GM19397 (cell line): ENCODE data around the gene SMURF2.
"Not testable (repeated sequence)": the region's sequence is repeated elsewhere in the genome, so short reads cannot be mapped to it uniquely, and the experiment has no call there.

Source experiments
- ATAC-seq: cut with Tn5 transposase; IDR thresholded peaks from one replicate; pipeline ENCODE4 v1.9.1; 2021; ENCODE audit warnings: mild to moderate bottlenecking, moderate library complexity; ENCODE audit not compliant: unreplicated experiment

SMURF2 gene

GRCh38 chr17:64667807-64668721 is 6.0 kb upstream of the SMURF2 start:
- not testable (repeated sequence) for ATAC-seq

- not testable (repeated sequence) for ATAC-seq
Measured at GRCh38 chr17:64664299-64664981, 2.3 kb upstream of the SMURF2 start.

- ATAC-seq, result not testable (repeated sequence)
Measured at GRCh38 chr17:64663836-64664235, 1.7 kb upstream of the SMURF2 start.

- no peak for ATAC-seq
Measured at GRCh38 chr17:64662774-64663367, 764 bp upstream of the SMURF2 start.

GRCh38 chr17:64661726-64661975 is 456 bp downstream of the SMURF2 start:
- peak; percentile 46 for ATAC-seq

GRCh38 chr17:64660978-64661725 is 955 bp downstream of the SMURF2 start:
- ATAC-seq, result not testable (repeated sequence)

- not testable (repeated sequence) for ATAC-seq
Measured at GRCh38 chr17:64660195-64660977, 1.7 kb downstream of the SMURF2 start.

GRCh38 chr17:64658931-64659330 is 3.2 kb downstream of the SMURF2 start:
- ATAC-seq, result no peak

- no peak for ATAC-seq
Measured at GRCh38 chr17:64657610-64658125, 4.4 kb downstream of the SMURF2 start.

GRCh38 chr17:64655704-64656103 is 6.4 kb downstream of the SMURF2 start:
- ATAC-seq, result no peak

GRCh38 chr17:64653985-64654355 is 8.1 kb downstream of the SMURF2 start:
- ATAC-seq, result no peak

GRCh38 chr17:64653325-64653984 is 8.7 kb downstream of the SMURF2 start:
- no peak for ATAC-seq

GRCh38 chr17:64651889-64652288 is 10.2 kb downstream of the SMURF2 start:
- no peak for ATAC-seq

GRCh38 chr17:64648234-64648633 is 13.9 kb downstream of the SMURF2 start:
- no peak for ATAC-seq

GRCh38 chr17:64647817-64648216 is 14.3 kb downstream of the SMURF2 start:
- no peak for ATAC-seq

GRCh38 chr17:64639516-64639915 is 22.6 kb downstream of the SMURF2 start:
- no peak for ATAC-seq

GRCh38 chr17:64638552-64639203 is 23.4 kb downstream of the SMURF2 start:
- ATAC-seq, result no peak

GRCh38 chr17:64635647-64636305 is 26.3 kb downstream of the SMURF2 start:
- no peak for ATAC-seq

GRCh38 chr17:64634218-64634617 is 27.9 kb downstream of the SMURF2 start:
- no peak for ATAC-seq
